ENCODE data around the gene KIF3C. TPM values are rescaled to one million over a fixed set of nuclear protein-coding genes. Genes with fewer than 3 reads are reported as not detected.

Gene KIF3C
- total RNA-seq, 1 experiment from 2014 or later: 12.8 TPM

GRCh38 chr2:25957743-25958142 lies 24.6 kb downstream of the KIF3C start:
- CTCF ChIA-PET: no interaction called here
- H3K27me3 ChIP-seq (ENCODE audit: low read length): no peaks in the 10 kb centered on the region
- H3K27ac ChIP-seq (ENCODE audit: low read length): no peak overlapping the region
- no peak overlapping the region for H3K9ac ChIP-seq (ENCODE audit: low read length)
- intact Hi-C loops (cut with micrococcal nuclease): no loop called here
- no peaks in the 10 kb centered on the region for H3K79me2 ChIP-seq (ENCODE audit: low read length)
- no peak overlapping the region for H3K4me2 ChIP-seq (ENCODE audit: low read length)
- BruUV-seq (replicated peaks): no TSS peak
- POLR2A ChIA-PET (ENCODE audit: unreplicated experiment): no interaction called here
- ATAC-seq (0 out of 2 replicates have a peak, but pooled peaks have one; percentile 14), DNase-seq (peak; percentile 51)
- peaks cover 39% of the 10 kb centered on the region for H3K4me1 ChIP-seq (ENCODE audit: insufficient read depth, low read length)
- H2AFZ ChIP-seq (ENCODE audit: low read length): no peak overlapping the region
- H4K20me1 ChIP-seq (ENCODE audit: low read length): no peaks in the 10 kb centered on the region
- H3K9me3 ChIP-seq (ENCODE audit: low read length): no peaks in the 10 kb centered on the region
- H3F3A ChIP-seq (ENCODE audit: low read length, unreplicated experiment): peaks cover 4% of the 10 kb centered on the region
- no peak overlapping the region for H3K4me3 ChIP-seq (ENCODE audit: low read length)
- TF ChIP-seq CTCF (conservative IDR thresholded peaks at IDR 0.05; ENCODE audit: low read depth, low read length) (no peak), EZH2 (IDR thresholded peaks at IDR 0.05; ENCODE audit: low read length, unreplicated experiment) (no peak), EZH2phosphoT487 (IDR thresholded peaks at IDR 0.05; ENCODE audit: borderline replicate concordance, low read length) (no peak)
- no peaks in the 10 kb centered on the region for H3K36me3 ChIP-seq (ENCODE audit: low read depth, low read length)
- no peaks in the 10 kb centered on the region for H3K9me2 ChIP-seq (replicated peaks; ENCODE audit: low read length)

GRCh38 chr2:25955869-25956535 lies 26.3 kb downstream of the KIF3C start:
- Histone ChIP-seq H2AFZ (ENCODE audit: low read length) (no peak overlapping the region), H3K79me2 (ENCODE audit: low read length) (no peaks in the 10 kb centered on the region), H3K9ac (ENCODE audit: low read length) (no peak overlapping the region), H3K9me3 (ENCODE audit: low read length) (no peaks in the 10 kb centered on the region), H3F3A (ENCODE audit: low read length, unreplicated experiment) (peaks cover 1% of the 10 kb centered on the region), H3K4me1 (ENCODE audit: insufficient read depth, low read length) (peaks cover 27% of the 10 kb centered on the region), H4K20me1 (ENCODE audit: low read length) (no peaks in the 10 kb centered on the region), H3K4me3 (ENCODE audit: low read length) (no peak overlapping the region), H3K27me3 (ENCODE audit: low read length) (no peaks in the 10 kb centered on the region), H3K36me3 (ENCODE audit: low read depth, low read length) (no peaks in the 10 kb centered on the region), H3K4me2 (ENCODE audit: low read length) (no peak overlapping the region), H3K27ac (ENCODE audit: low read length) (no peak overlapping the region), H3K9me2 (replicated peaks; ENCODE audit: low read length) (no peaks in the 10 kb centered on the region)
- CTCF ChIA-PET: no interaction called here
- no TSS peak for BruUV-seq (replicated peaks)
- POLR2A ChIA-PET (ENCODE audit: unreplicated experiment): no interaction called here
- intact Hi-C loops (cut with micrococcal nuclease): no loop called here
- no peak for ATAC-seq
- DNase-seq: peak; percentile 39
- no peak for TF ChIP-seq EZH2phosphoT487 (IDR thresholded peaks at IDR 0.05; ENCODE audit: borderline replicate concordance, low read length)
- TF ChIP-seq CTCF (conservative IDR thresholded peaks at IDR 0.05; ENCODE audit: low read depth, low read length): peak; percentile 44
- no peak for TF ChIP-seq EZH2 (IDR thresholded peaks at IDR 0.05; ENCODE audit: low read length, unreplicated experiment)

- POLR2A ChIA-PET (ENCODE audit: unreplicated experiment): no interaction called here
- Histone ChIP-seq H2AFZ (ENCODE audit: low read length) (no peak overlapping the region), H3K9ac (ENCODE audit: low read length) (no peak overlapping the region), H3K79me2 (ENCODE audit: low read length) (no peaks in the 10 kb centered on the region), H3K36me3 (ENCODE audit: low read depth, low read length) (no peaks in the 10 kb centered on the region), H3K4me2 (ENCODE audit: low read length) (no peak overlapping the region), H3K9me2 (replicated peaks; ENCODE audit: low read length) (no peaks in the 10 kb centered on the region), H3K4me1 (ENCODE audit: insufficient read depth, low read length) (peaks cover 20% of the 10 kb centered on the region), H3F3A (ENCODE audit: low read length, unreplicated experiment) (no peaks in the 10 kb centered on the region), H3K27ac (ENCODE audit: low read length) (no peak overlapping the region), H4K20me1 (ENCODE audit: low read length) (no peaks in the 10 kb centered on the region), H3K4me3 (ENCODE audit: low read length) (no peak overlapping the region), H3K9me3 (ENCODE audit: low read length) (no peaks in the 10 kb centered on the region), H3K27me3 (ENCODE audit: low read length) (no peaks in the 10 kb centered on the region)
- TF ChIP-seq EZH2phosphoT487 (IDR thresholded peaks at IDR 0.05; ENCODE audit: borderline replicate concordance, low read length): no peak
- TF ChIP-seq CTCF (conservative IDR thresholded peaks at IDR 0.05; ENCODE audit: low read depth, low read length): no peak
- no peak for TF ChIP-seq EZH2 (IDR thresholded peaks at IDR 0.05; ENCODE audit: low read length, unreplicated experiment)
- ATAC-seq (peak; percentile 48; the same call in 1 of the 2 replicates), DNase-seq (peak; percentile 66)
- BruUV-seq (replicated peaks): no TSS peak
- CTCF ChIA-PET: no interaction called here
- intact Hi-C loops (cut with micrococcal nuclease): no loop called here
Measured at GRCh38 chr2:25955036-25955435, 27.3 kb downstream of the KIF3C start.

Measured in PC-3 (cell line).